ENCODE results near the gene BNIP3.
"Not testable (repeated sequence)": the region's sequence is repeated elsewhere in the genome, so short reads cannot be mapped to it uniquely, and the experiment has no call there.

BNIP3 gene

GRCh38 chr10:131977323-131978096, 4.2 kb downstream of the BNIP3 start:
- no peak for DNase-seq

DNA sequence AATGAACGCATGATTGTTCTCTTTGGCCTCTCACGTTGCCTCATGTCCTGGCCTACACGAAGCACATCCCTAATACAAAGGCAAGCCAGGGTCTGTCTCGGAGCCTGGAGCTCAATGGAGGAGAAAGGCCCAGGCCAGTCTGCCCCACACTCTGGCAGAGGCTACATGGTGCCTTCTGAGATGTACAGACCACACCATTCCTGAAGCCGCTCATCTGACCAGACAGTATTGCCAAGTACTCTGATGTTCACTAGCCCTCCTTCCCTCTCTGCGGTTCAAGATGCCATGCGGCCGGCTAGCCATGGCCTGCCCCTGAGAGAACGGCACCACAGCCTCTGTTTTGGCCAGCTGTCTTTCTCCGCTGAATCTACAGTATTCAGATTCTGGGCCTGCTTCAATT, 5.9 kb downstream of the BNIP3 start:
- peak; percentile 0 for DNase-seq

GRCh38 chr10:131975003-131975402, 6.7 kb downstream of the BNIP3 start:
- DNase-seq = no peak

- peak; percentile 1 for DNase-seq
Measured at GRCh38 chr10:131974034-131974817, 7.5 kb downstream of the BNIP3 start.

GRCh38 chr10:131973160-131973951, 8.4 kb downstream of the BNIP3 start:
- peak; percentile 11 for DNase-seq

GRCh38 chr10:131972474-131973071, 9.2 kb downstream of the BNIP3 start:
- peak; percentile 26 for DNase-seq

DNA sequence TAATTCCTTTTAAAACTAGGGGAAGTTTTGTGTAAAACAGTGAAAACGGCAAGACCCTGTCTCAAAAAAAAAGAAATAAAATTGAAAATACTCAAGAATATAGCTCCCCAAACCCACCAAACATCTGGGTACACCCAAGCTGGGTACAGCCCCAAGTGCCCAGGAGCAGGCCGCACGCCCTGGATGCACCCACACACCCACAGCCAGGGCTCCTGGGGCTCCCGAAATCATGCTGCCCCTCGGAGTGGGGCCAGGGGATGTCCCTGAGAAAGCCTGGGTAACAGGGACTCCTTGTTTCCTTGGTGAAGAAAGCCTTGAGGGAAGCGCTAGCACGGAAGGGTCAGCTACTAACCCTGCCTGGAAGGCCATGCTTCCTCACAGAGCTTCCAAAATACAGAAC, 10.1 kb downstream of the BNIP3 start:
- DNase-seq = peak; percentile 7

- DNase-seq = peak; percentile 5
Measured at GRCh38 chr10:131970946-131971345, 10.8 kb downstream of the BNIP3 start.

- peak; percentile 14 for DNase-seq
Measured at GRCh38 chr10:131968949-131969348, 12.8 kb downstream of the BNIP3 start.

DNA sequence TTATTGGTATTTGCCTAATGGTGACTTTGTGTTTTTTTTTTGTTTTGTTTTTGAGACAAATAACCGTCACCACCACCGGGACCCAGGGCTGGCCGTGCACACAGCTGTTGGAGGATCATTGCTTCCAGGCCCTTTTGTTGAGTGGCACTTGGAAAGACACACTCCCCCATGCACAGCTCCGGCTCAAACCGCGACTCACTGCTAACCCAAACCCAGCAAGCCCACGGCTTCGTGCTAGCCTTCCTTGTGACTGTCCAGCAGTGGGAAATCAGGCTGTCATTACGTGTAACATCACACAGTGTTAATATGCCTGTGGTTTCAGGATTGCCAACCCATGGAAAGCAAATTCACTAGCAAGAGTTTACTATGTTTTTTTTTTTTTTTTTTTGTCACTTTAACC, 17.4 kb downstream of the BNIP3 start:
- DNase-seq = no peak

DNA sequence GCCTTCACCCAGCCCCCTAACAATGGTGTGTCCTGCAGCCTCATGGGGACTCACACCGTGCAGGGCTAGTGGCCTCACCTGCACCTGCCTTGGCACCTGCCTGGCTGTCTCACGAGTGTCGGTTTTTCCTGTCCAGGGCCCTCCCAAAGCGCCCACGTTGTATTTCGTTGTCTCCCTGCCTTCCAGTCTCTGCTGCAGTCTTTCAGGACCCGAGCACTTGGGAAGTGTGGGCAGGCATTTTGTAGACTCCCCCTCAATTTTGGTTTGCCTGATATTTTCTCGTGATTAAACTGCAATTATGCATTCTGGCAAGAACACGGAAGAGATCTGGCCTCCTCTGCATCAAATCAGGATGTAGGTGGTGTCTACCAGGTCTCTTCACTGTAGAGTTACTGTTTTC, 17.9 kb downstream of the BNIP3 start:
- no peak for DNase-seq

DNA sequence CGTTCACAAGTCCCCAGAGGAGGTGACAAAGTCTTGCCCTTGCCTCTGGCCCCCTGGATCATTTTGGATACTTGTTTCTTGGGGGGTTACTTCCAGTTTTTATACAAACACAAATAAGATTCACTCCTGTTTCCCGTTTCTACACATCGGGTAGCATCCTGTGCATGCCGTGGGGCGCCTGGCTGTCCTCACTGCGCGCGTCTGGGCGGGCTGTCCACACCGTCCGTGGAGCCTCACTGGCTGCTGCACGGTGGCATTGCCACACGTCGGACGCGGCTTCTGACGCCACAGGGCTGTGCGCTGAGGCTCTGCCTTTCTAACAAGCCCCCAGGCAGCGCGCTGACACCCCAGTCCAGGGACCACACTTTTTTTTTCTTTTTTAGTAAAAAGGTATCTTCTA, 18.4 kb downstream of the BNIP3 start:
- no peak for DNase-seq

- DNase-seq = no peak
Measured at GRCh38 chr10:131961777-131962662, 19.7 kb downstream of the BNIP3 start.

GRCh38 chr10:131961047-131961776, 20.5 kb downstream of the BNIP3 start:
- DNase-seq = no peak

- no peak for DNase-seq
Measured at GRCh38 chr10:131960631-131961046, 21.1 kb downstream of the BNIP3 start.

DNA sequence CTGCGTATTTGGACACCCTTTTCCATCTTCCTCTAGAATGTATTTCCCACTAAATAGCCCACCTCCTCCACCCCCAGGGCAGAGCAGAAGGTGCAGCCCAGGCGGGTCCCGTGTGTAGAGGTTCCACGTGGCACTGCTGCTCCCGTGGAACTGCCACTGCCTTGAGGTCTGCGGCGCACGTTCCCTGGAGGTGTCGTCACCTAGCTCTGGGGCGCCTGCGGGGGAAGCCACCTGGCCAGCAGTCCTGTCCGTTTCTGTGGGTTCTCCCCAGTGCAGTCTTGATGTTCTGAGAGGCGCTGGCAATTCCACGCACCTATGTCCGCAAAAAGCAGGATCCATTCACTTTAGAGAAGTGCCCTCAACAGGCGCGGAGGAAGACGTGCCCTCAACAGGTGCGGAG, 21.9 kb downstream of the BNIP3 start:
- no peak for DNase-seq

DNA sequence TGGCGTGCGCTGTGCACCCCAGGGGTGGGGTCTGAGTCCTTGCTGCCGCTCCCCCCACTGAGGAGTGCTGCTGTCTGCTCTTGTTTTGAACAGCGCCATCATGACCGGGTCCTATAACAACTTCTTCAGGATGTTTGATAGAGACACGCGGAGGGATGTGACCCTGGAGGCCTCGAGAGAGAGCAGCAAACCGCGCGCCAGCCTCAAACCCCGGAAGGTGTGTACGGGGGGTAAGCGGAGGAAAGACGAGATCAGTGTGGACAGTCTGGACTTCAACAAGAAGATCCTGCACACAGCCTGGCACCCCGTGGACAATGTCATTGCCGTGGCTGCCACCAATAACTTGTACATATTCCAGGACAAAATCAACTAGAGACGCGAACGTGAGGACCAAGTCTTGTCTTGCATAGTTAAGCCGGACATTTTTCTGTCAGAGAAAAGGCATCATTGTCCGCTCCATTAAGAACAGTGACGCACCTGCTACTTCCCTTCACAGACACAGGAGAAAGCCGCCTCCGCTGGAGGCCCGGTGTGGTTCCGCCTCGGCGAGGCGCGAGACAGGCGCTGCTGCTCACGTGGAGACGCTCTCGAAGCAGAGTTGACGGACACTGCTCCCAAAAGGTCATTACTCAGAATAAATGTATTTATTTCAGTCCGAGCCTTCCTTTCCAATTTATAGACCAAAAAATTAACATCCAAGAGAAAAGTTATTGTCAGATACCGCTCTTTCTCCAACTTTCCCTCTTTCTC, 26.0 kb downstream of the BNIP3 start:
- no peak for DNase-seq

DNA sequence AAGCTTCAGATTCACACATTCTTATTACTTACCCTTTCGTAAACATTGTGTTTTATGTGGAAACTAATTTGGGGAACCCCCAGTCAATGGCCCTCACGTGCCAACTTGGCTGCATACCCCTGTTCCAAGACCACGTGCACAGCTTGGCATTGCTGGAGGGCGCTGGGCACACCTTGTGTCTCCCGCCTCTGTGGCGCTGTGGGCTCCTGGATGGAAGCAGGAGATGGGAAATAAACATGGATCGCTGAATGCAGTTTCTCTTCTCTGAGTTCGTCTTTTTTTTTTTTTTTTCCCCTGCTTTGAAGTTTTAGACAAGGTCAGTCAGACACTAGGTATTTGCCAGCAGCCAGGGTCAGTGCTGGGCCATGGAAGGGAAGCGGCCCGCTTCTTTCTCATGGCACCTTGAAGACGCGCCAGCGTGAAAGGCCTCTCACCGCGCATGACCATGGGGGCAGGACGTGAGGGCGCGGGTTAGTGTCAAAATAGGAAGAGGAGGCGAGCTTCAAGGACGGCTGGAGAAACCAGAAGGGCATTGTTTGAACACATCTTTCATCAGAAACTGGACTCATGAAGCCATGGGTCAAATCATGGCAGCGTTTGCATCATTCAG, 27.3 kb downstream of the BNIP3 start:
- DNase-seq = no peak

DNA sequence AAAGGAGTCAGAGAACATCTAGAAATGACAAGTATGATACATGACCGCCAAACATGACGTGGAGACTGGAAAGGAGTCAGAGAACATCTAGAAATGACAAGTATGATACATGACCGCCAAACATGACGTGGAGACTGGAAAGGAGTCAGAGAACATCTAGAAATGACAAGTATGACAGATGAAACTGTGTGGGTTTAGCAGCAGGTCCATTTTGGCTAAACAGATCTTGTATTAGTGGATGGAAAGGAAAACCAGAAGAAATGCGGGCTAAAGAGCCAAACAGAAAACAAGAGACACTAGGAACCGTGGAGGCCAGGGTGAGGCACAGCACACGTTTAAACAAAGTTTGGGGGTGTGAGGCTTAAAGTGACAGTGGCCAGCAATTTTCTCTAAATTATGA, 31.8 kb downstream of the BNIP3 start:
- not testable (repeated sequence) for DNase-seq

Measured in 8988T (cell line).